Measurements from ENCODE around the gene XIRP2.
"Not testable (repeated sequence)": the region's sequence is repeated elsewhere in the genome, so short reads cannot be mapped to it uniquely, and the experiment has no call there.

Gene XIRP2

GRCh38 chr2:167098931-167099330, 210.7 kb downstream of the XIRP2 start:
- not testable (repeated sequence) for H3K27ac ChIP-seq (ENCODE audit: low read depth, low read length); H3K4me3 ChIP-seq (ENCODE audit: low read length); H3K4me1 ChIP-seq (ENCODE audit: control insufficient read depth, insufficient read depth, low read length); H3K27me3 ChIP-seq (ENCODE audit: control insufficient read depth, insufficient read depth, low read length); H3K36me3 ChIP-seq (ENCODE audit: control insufficient read depth, insufficient read depth, low read length); H3K9ac ChIP-seq (ENCODE audit: low read length)

DNA sequence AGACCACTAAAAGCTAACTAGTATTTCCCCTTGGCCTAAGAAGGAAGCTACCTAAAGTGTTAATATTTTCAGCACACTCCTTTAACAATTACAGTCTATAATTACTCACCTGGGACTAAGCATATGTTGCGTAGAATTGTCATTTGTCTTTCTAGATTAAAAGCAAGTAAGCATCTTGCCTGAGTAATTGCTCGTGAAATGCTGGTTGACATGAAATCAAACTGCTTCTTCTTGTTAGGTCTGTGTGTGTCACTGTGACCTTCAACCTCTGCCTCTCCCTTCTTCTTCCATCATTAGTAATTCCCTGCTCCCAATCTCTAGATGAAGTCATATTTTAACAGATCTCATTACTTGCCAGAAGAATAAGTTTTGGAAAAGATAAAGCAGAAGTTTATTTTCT, 212.2 kb downstream of the XIRP2 start:
- H3K4me1 ChIP-seq (ENCODE audit: control insufficient read depth, insufficient read depth, low read length) = no peaks in the 10 kb centered on the region
- no peak overlapping the region for H3K4me3 ChIP-seq (ENCODE audit: low read length)
- H3K36me3 ChIP-seq (ENCODE audit: control insufficient read depth, insufficient read depth, low read length) = no peaks in the 10 kb centered on the region
- H3K27ac ChIP-seq (ENCODE audit: low read depth, low read length) = no peak overlapping the region
- no peaks in the 10 kb centered on the region for H3K27me3 ChIP-seq (ENCODE audit: control insufficient read depth, insufficient read depth, low read length)
- H3K9ac ChIP-seq (ENCODE audit: low read length) = no peak overlapping the region

GRCh38 chr2:167103028-167103756, 214.9 kb downstream of the XIRP2 start:
- Histone ChIP-seq H3K27me3 (ENCODE audit: control insufficient read depth, insufficient read depth, low read length) (no peaks in the 10 kb centered on the region), H3K9ac (ENCODE audit: low read length) (no peak overlapping the region), H3K4me1 (ENCODE audit: control insufficient read depth, insufficient read depth, low read length) (no peaks in the 10 kb centered on the region), H3K27ac (ENCODE audit: low read depth, low read length) (no peak overlapping the region), H3K36me3 (ENCODE audit: control insufficient read depth, insufficient read depth, low read length) (no peaks in the 10 kb centered on the region), H3K4me3 (ENCODE audit: low read length) (no peak overlapping the region)

DNA sequence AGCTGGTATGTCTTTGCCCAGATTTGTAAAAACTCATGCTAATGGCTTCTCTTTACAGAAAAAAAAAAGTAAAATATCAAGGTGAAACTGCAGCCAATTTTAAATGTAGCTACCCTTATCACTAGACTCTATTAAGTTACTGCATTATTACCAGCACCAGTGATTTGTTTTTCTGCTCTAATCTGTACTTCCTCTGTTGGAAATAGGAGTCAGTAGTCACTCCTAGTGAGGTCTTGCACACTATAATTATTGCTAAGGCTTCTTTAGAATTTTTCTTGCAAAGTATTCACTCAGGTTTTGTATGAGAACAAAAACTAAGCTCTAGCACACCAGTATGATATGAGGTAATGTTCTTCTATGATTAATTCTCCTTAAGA, 215.5 kb downstream of the XIRP2 start:
- no peaks in the 10 kb centered on the region for H3K36me3 ChIP-seq (ENCODE audit: control insufficient read depth, insufficient read depth, low read length)
- H3K9ac ChIP-seq (ENCODE audit: low read length) = no peak overlapping the region
- H3K4me1 ChIP-seq (ENCODE audit: control insufficient read depth, insufficient read depth, low read length) = no peaks in the 10 kb centered on the region
- H3K27ac ChIP-seq (ENCODE audit: low read depth, low read length) = no peak overlapping the region
- no peaks in the 10 kb centered on the region for H3K27me3 ChIP-seq (ENCODE audit: control insufficient read depth, insufficient read depth, low read length)
- H3K4me3 ChIP-seq (ENCODE audit: low read length) = no peak overlapping the region

DNA sequence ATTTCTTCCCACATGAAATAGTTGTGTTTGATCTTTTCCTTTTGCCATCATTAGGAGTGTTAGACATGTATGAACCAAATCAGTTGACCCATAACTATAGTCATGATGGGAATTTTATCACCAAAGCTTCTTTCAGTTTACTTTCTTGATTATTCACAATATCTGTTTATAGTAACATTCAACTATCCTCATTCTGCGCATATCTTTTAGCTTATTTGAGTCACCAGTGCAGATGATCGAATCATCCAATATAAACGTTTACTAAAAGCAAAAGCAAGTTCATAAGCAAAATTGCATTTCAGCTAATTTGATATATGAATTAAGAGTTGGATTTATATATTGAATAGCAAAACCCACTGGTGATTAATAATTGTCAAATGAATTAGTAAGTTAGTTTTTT, 216.4 kb downstream of the XIRP2 start:
- H3K4me1 ChIP-seq (ENCODE audit: control insufficient read depth, insufficient read depth, low read length) = no peaks in the 10 kb centered on the region
- H3K27me3 ChIP-seq (ENCODE audit: control insufficient read depth, insufficient read depth, low read length) = no peaks in the 10 kb centered on the region
- H3K36me3 ChIP-seq (ENCODE audit: control insufficient read depth, insufficient read depth, low read length) = no peaks in the 10 kb centered on the region
- no peak overlapping the region for H3K27ac ChIP-seq (ENCODE audit: low read depth, low read length)
- no peak overlapping the region for H3K4me3 ChIP-seq (ENCODE audit: low read length)
- no peak overlapping the region for H3K9ac ChIP-seq (ENCODE audit: low read length)

GRCh38 chr2:167109682-167110081, 221.4 kb downstream of the XIRP2 start:
- H3K4me1 ChIP-seq (ENCODE audit: control insufficient read depth, insufficient read depth, low read length); H3K4me3 ChIP-seq (ENCODE audit: low read length); H3K36me3 ChIP-seq (ENCODE audit: control insufficient read depth, insufficient read depth, low read length); H3K27ac ChIP-seq (ENCODE audit: low read depth, low read length); H3K9ac ChIP-seq (ENCODE audit: low read length); H3K27me3 ChIP-seq (ENCODE audit: control insufficient read depth, insufficient read depth, low read length): not testable (repeated sequence)

DNA sequence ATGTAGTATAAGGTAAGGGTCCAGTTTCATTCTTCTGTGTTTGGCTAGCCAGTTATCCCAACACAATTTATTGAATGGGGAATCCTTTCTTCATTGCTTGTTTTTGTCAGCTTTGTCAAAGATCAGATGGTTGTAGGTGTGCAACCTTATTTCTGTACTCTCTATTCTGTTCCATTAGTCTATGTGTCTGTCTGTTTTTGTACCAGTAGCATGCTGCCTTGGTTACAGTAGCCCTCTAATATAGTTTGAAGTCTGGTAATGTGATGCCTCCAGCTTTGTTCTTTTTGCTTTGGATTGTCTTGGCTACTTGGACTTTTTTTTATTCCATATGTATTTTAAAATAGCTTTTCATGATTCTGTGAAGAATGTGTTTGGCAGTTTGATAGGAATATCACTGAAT, 222.1 kb downstream of the XIRP2 start:
- Histone ChIP-seq H3K27me3 (ENCODE audit: control insufficient read depth, insufficient read depth, low read length) (no peaks in the 10 kb centered on the region), H3K4me3 (ENCODE audit: low read length) (no peak overlapping the region), H3K27ac (ENCODE audit: low read depth, low read length) (no peak overlapping the region), H3K4me1 (ENCODE audit: control insufficient read depth, insufficient read depth, low read length) (no peaks in the 10 kb centered on the region), H3K9ac (ENCODE audit: low read length) (no peak overlapping the region), H3K36me3 (ENCODE audit: control insufficient read depth, insufficient read depth, low read length) (no peaks in the 10 kb centered on the region)

GRCh38 chr2:167114018-167114417, 225.7 kb downstream of the XIRP2 start:
- no peaks in the 10 kb centered on the region for H3K4me1 ChIP-seq (ENCODE audit: control insufficient read depth, insufficient read depth, low read length)
- no peak overlapping the region for H3K9ac ChIP-seq (ENCODE audit: low read length)
- H3K36me3 ChIP-seq (ENCODE audit: control insufficient read depth, insufficient read depth, low read length) = no peaks in the 10 kb centered on the region
- H3K27me3 ChIP-seq (ENCODE audit: control insufficient read depth, insufficient read depth, low read length) = no peaks in the 10 kb centered on the region
- no peak overlapping the region for H3K4me3 ChIP-seq (ENCODE audit: low read length)
- H3K27ac ChIP-seq (ENCODE audit: low read depth, low read length) = no peak overlapping the region

- Histone ChIP-seq H3K9ac (ENCODE audit: low read length) (no peak overlapping the region), H3K27ac (ENCODE audit: low read depth, low read length) (no peak overlapping the region), H3K4me3 (ENCODE audit: low read length) (no peak overlapping the region), H3K27me3 (ENCODE audit: control insufficient read depth, insufficient read depth, low read length) (no peaks in the 10 kb centered on the region), H3K36me3 (ENCODE audit: control insufficient read depth, insufficient read depth, low read length) (no peaks in the 10 kb centered on the region), H3K4me1 (ENCODE audit: control insufficient read depth, insufficient read depth, low read length) (no peaks in the 10 kb centered on the region)
These were observed 227.3 kb downstream of the XIRP2 start for GRCh38 chr2:167115541-167115940.

- no peak overlapping the region for H3K27ac ChIP-seq (ENCODE audit: low read depth, low read length)
These were observed 234.1 kb downstream of the XIRP2 start for GRCh38 chr2:167122389-167122788.

DNA sequence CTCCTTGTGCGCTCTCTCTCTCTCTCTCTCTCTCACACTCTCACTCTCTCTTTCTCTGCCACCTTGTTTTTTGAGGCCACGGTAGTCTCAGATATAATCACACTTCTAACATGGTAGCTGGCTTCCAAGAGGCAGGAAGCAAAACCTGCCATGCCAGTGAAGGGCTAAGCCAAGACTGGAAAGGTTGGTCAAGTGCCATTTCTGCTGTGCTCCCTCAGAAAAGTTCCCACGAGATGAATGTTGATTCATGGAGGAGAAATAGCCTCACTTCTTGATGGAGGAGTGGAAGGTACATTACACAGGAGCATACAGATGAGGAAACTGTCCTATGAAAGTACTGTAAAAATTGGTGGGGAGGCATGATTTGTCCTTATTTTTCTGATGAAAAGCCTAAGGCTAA, 237.9 kb downstream of the XIRP2 start:
- no peak overlapping the region for H3K9ac ChIP-seq (ENCODE audit: low read length)
- H3K27me3 ChIP-seq (ENCODE audit: control insufficient read depth, insufficient read depth, low read length) = no peaks in the 10 kb centered on the region
- H3K4me3 ChIP-seq (ENCODE audit: low read length) = no peak overlapping the region
- no peak overlapping the region for H3K27ac ChIP-seq (ENCODE audit: low read depth, low read length)
- H3K36me3 ChIP-seq (ENCODE audit: control insufficient read depth, insufficient read depth, low read length) = no peaks in the 10 kb centered on the region
- H3K4me1 ChIP-seq (ENCODE audit: control insufficient read depth, insufficient read depth, low read length) = no peaks in the 10 kb centered on the region

More at GRCh38 chr2:167122389-167122788, 234.1 kb downstream of the XIRP2 start:
- Histone ChIP-seq H3K4me3 (ENCODE audit: low read length) (no peak overlapping the region), H3K27me3 (ENCODE audit: control insufficient read depth, insufficient read depth, low read length) (no peaks in the 10 kb centered on the region), H3K36me3 (ENCODE audit: control insufficient read depth, insufficient read depth, low read length) (no peaks in the 10 kb centered on the region), H3K4me1 (ENCODE audit: control insufficient read depth, insufficient read depth, low read length) (no peaks in the 10 kb centered on the region), H3K9ac (ENCODE audit: low read length) (no peak overlapping the region)

GRCh38 chr2:167127135-167127534, 238.9 kb downstream of the XIRP2 start:
- Histone ChIP-seq H3K4me3 (ENCODE audit: low read length) (no peak overlapping the region), H3K27me3 (ENCODE audit: control insufficient read depth, insufficient read depth, low read length) (no peaks in the 10 kb centered on the region), H3K4me1 (ENCODE audit: control insufficient read depth, insufficient read depth, low read length) (no peaks in the 10 kb centered on the region), H3K27ac (ENCODE audit: low read depth, low read length) (no peak overlapping the region), H3K9ac (ENCODE audit: low read length) (no peak overlapping the region), H3K36me3 (ENCODE audit: control insufficient read depth, insufficient read depth, low read length) (no peaks in the 10 kb centered on the region)

DNA sequence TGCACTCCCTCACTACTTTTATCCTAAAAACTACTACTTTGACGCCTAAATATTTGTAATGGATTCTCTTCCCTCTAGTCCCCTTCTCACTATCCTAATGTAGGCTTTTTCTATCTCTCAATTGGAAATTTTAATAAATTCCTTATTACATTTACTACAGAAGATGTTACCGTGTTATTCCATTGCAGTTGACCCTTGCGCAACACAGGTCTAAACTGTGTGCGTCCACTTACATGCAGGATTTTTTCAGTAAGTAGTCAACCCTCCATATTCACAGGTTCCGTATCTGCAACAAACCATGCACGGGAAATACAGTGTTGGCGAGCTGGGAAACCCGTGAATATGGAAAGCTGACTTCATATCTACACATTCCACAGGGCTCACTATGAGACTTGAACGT, 239.8 kb downstream of the XIRP2 start:
- Histone ChIP-seq H3K4me3 (ENCODE audit: low read length) (no peak overlapping the region), H3K9ac (ENCODE audit: low read length) (no peak overlapping the region), H3K27ac (ENCODE audit: low read depth, low read length) (no peak overlapping the region), H3K27me3 (ENCODE audit: control insufficient read depth, insufficient read depth, low read length) (no peaks in the 10 kb centered on the region), H3K36me3 (ENCODE audit: control insufficient read depth, insufficient read depth, low read length) (no peaks in the 10 kb centered on the region), H3K4me1 (ENCODE audit: control insufficient read depth, insufficient read depth, low read length) (no peaks in the 10 kb centered on the region)
